GM18951 (cell line): ENCODE measurements around the gene MEGF11.

Source experiments
- POLR2A ChIP-seq: IDR thresholded peaks from 4 replicates; pipeline ENCODE4 v1.6.1; 2011; ENCODE audit warnings: mild to moderate bottlenecking; ENCODE audit not compliant: insufficient read length, insufficient read depth; ENCODE audit errors: extremely low read depth
- in situ Hi-C: fragments of 300-500 bp; cut with MboI; formaldehyde crosslinking; loops from one replicate; pipeline ENCODE4 v1.12.0; 2022; ENCODE audit warnings: low sequenced_read_pairs, mixed read lengths, inconsistent platforms; ENCODE audit not compliant: unreplicated experiment

The MEGF11 gene

GRCh38 chr15:66085128-66085527 is 168.4 kb downstream of the MEGF11 start:
- no peak for TF ChIP-seq POLR2A
- in situ Hi-C loops: no loop called here

GRCh38 chr15:66084704-66085103 is 168.8 kb downstream of the MEGF11 start:
- TF ChIP-seq POLR2A: no peak
- in situ Hi-C loops: no loop called here

GRCh38 chr15:66080717-66081398 is 172.7 kb downstream of the MEGF11 start:
- no peak for TF ChIP-seq POLR2A
- in situ Hi-C loops: no loop called here

GRCh38 chr15:66078929-66079275 is 174.6 kb downstream of the MEGF11 start:
- in situ Hi-C loops: no loop called here
- TF ChIP-seq POLR2A: no peak

- no peak for TF ChIP-seq POLR2A
- in situ Hi-C loops: no loop called here
These were observed 175.2 kb downstream of the MEGF11 start for GRCh38 chr15:66078196-66078928.

- in situ Hi-C loops: no loop called here
- TF ChIP-seq POLR2A: no peak
These were observed 176.3 kb downstream of the MEGF11 start for GRCh38 chr15:66077320-66077663.

GRCh38 chr15:66076591-66077319 is 176.8 kb downstream of the MEGF11 start:
- TF ChIP-seq POLR2A: no peak
- in situ Hi-C loops: no loop called here

- in situ Hi-C loops: no loop called here
- no peak for TF ChIP-seq POLR2A
These were observed 177.6 kb downstream of the MEGF11 start for GRCh38 chr15:66075947-66076346.

- in situ Hi-C loops: no loop called here
- no peak for TF ChIP-seq POLR2A
These were observed 180.8 kb downstream of the MEGF11 start for GRCh38 chr15:66072616-66073361.

GRCh38 chr15:66071921-66072295 is 181.6 kb downstream of the MEGF11 start:
- in situ Hi-C loops: no loop called here

GRCh38 chr15:66071160-66071920 is 182.2 kb downstream of the MEGF11 start:
- in situ Hi-C loops: no loop called here
- TF ChIP-seq POLR2A: no peak

More at GRCh38 chr15:66071921-66072295, 181.6 kb downstream of the MEGF11 start:
- TF ChIP-seq POLR2A: no peak

GRCh38 chr15:66070220-66070934 is 183.2 kb downstream of the MEGF11 start:
- no peak for TF ChIP-seq POLR2A
- in situ Hi-C loops: no loop called here

GRCh38 chr15:66069751-66070150 is 183.8 kb downstream of the MEGF11 start:
- in situ Hi-C loops: no loop called here
- no peak for TF ChIP-seq POLR2A
